ENCODE data around the gene ZYG11B. TPM values are rescaled to one million over a fixed set of nuclear protein-coding genes. Genes with fewer than 3 reads are reported as not detected.
"Not testable (repeated sequence)": the region's sequence is repeated elsewhere in the genome, so short reads cannot be mapped to it uniquely, and the experiment has no call there.

Gene ZYG11B
- total and polyA plus RNA-seq, 5 donors from 2014 or later: 13.6 to 21.1 (median 15.3) TPM

DNA sequence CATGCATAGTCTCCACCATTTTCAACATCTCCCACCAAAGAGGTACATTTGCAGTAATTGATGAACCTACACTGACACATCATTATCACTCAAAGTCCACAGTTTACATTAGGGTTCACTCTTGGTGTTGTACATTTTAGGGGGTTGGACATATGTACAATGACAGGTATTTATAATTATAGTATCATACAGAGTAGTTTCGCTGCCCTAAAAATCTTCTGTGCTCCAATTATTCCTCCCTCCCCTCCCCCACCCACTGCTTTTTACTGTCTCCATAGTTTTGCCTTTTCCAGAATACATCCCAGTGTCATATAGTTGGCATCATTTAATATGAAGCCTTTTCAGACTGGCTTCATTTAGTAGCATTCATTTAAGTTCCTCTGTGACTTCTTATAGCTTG lies 41.7 kb upstream of the ZYG11B start:
- Mint-ChIP-seq H3K27ac (peak overlapping the region in 1 of 3 donors; percentile 16), H3K9me3 (no peaks in the 10 kb centered on the region), H3K27me3 (no peaks in the 10 kb centered on the region), H3K4me3 (no peak overlapping the region), H3K4me1 (peaks cover 5 to 27% (median 14%) of the 10 kb centered on the region in 4 donors), H3K36me3 (peaks cover 22% of the 10 kb centered on the region)
- DNase-seq: no peak
- peaks cover 5% of the 10 kb centered on the region for H3K4me1 ChIP-seq (ENCODE audit: control insufficient read depth, insufficient read depth, low read length, poor library complexity, severe bottlenecking)
- H3K27me3 ChIP-seq (ENCODE audit: control insufficient read depth, insufficient read depth, low read length): no peaks in the 10 kb centered on the region
- no peaks in the 10 kb centered on the region for H3K9me3 ChIP-seq (ENCODE audit: control insufficient read depth in 2 of 2, low read length in 2 of 2)
- H3K4me3 ChIP-seq (ENCODE audit: low read depth, low read length): no peak overlapping the region
- no peaks in the 10 kb centered on the region for H3K36me3 ChIP-seq (ENCODE audit: control insufficient read depth, insufficient read depth, low read length)
- no peak for ATAC-seq (ENCODE audit: low read depth in 2 of 2)
- H3K27ac ChIP-seq (ENCODE audit: insufficient read depth, low read length, poor library complexity, severe bottlenecking): peak overlapping the region; percentile 41

DNA sequence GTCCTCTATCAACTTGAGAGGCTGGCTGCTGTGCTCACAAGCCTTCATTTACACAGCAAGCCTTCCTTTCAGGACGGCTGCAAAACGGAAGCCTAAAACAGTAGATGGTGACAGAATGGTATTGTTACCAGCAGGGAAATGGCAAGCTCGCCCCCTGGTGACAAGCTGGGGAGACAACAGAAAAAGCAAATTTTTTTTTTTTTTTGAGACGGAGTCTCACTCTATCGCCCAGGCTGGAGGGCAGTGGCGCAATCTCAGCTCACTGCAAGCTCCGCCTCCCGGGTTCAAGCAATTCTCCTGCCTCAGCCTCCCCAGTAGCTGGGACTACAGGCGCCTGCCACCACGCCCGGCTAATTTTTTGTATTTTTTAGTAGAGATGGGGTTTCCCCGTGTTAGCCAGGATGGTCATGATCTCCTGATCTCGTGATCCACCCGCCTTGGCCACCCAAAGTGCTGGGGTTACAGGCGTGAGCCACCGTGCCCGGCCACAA lies 39.9 kb upstream of the ZYG11B start:
- DNase-seq: peak; percentile 61 to 91 (median 80)
- H3K9me3 ChIP-seq (ENCODE audit: control insufficient read depth in 2 of 2, low read length in 2 of 2); H3K9me3 Mint-ChIP-seq; H3K27me3 Mint-ChIP-seq; H3K4me1 ChIP-seq (ENCODE audit: control insufficient read depth, insufficient read depth, low read length, poor library complexity, severe bottlenecking); H3K36me3 ChIP-seq (ENCODE audit: control insufficient read depth, insufficient read depth, low read length); H3K27me3 ChIP-seq (ENCODE audit: control insufficient read depth, insufficient read depth, low read length): not testable (repeated sequence)
- ATAC-seq (ENCODE audit: low read depth in 2 of 2): peak; percentile 93 to 97
- peak overlapping the region; percentile 10 for H3K4me3 ChIP-seq (ENCODE audit: low read depth, low read length)
- peak overlapping the region in 2 of 3 donors; percentile 69 to 75 for H3K27ac Mint-ChIP-seq
- H3K4me3 Mint-ChIP-seq: peak overlapping the region in 1 of 4 donors; percentile 79
- peaks cover 18% of the 10 kb centered on the region for H3K36me3 Mint-ChIP-seq
- H3K27ac ChIP-seq (ENCODE audit: insufficient read depth, low read length, poor library complexity, severe bottlenecking): peak overlapping the region; percentile 41
- H3K4me1 Mint-ChIP-seq: peaks cover 2 to 27% (median 14%) of the 10 kb centered on the region in 4 donors

DNA sequence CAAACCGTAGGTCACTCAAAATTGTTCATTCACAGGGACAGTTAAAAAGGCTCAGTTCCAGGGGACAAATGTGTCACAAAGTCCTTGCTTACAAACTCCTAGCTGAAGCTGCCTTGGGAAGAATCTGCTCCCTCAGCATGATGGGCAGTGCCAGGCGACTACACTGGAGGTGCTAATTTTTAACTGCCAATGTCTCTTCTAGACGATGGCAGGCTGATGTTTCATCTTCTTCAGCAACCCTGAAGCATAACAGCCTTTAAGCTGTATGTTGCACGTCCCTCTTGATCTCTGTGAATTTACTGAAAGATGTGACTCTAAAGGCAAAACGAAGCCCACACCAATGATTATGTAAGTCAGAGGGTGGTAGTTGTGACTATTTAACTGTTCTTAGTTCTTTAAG lies 39.4 kb upstream of the ZYG11B start:
- ATAC-seq (ENCODE audit: low read depth in 2 of 2): no peak
- no peak for DNase-seq
- Histone ChIP-seq H3K9me3 (ENCODE audit: control insufficient read depth in 2 of 2, low read length in 2 of 2) (no peaks in the 10 kb centered on the region), H3K4me1 (ENCODE audit: control insufficient read depth, insufficient read depth, low read length, poor library complexity, severe bottlenecking) (peaks cover 5% of the 10 kb centered on the region), H3K36me3 (ENCODE audit: control insufficient read depth, insufficient read depth, low read length) (peaks cover 3% of the 10 kb centered on the region), H3K27ac (ENCODE audit: insufficient read depth, low read length, poor library complexity, severe bottlenecking) (no peak overlapping the region), H3K4me3 (ENCODE audit: low read depth, low read length) (no peak overlapping the region), H3K27me3 (ENCODE audit: control insufficient read depth, insufficient read depth, low read length) (no peaks in the 10 kb centered on the region)
- Mint-ChIP-seq H3K27ac (peak overlapping the region in 1 of 3 donors; percentile 69), H3K27me3 (no peaks in the 10 kb centered on the region), H3K36me3 (peaks cover 20% of the 10 kb centered on the region), H3K4me1 (peaks cover 2 to 27% (median 14%) of the 10 kb centered on the region in 4 donors), H3K4me3 (peak overlapping the region in 1 of 4 donors; percentile 79), H3K9me3 (no peaks in the 10 kb centered on the region)

DNA sequence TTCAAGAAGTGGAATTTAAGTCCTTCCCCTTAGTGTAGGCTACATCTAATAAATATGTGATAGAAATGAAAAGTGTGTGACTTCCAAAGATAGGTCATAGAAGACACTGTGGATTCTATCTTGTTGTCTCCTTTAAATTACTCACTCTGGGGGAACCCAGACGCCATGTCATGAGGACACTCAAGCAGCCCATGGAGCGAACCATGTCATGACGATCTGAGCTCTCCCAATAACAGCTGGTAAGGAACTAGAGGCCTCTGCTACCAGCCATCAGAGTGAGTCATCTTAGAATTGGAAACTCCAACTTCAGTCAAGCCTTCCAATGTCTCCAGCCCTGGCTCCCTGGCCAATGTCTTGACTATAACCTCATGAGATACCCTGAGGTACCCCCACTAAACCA lies 34.4 kb upstream of the ZYG11B start:
- Mint-ChIP-seq H3K36me3 (peaks cover 18% of the 10 kb centered on the region), H3K27ac (no peak overlapping the region), H3K27me3 (no peaks in the 10 kb centered on the region), H3K4me1 (peaks cover 0 to 6% (median 4%) of the 10 kb centered on the region in 4 donors), H3K9me3 (no peaks in the 10 kb centered on the region), H3K4me3 (no peak overlapping the region)
- Histone ChIP-seq H3K27ac (ENCODE audit: insufficient read depth, low read length, poor library complexity, severe bottlenecking) (no peak overlapping the region), H3K4me3 (ENCODE audit: low read depth, low read length) (no peak overlapping the region), H3K4me1 (ENCODE audit: control insufficient read depth, insufficient read depth, low read length, poor library complexity, severe bottlenecking) (no peaks in the 10 kb centered on the region), H3K27me3 (ENCODE audit: control insufficient read depth, insufficient read depth, low read length) (no peaks in the 10 kb centered on the region), H3K36me3 (ENCODE audit: control insufficient read depth, insufficient read depth, low read length) (peaks cover 5% of the 10 kb centered on the region), H3K9me3 (ENCODE audit: control insufficient read depth in 2 of 2, low read length in 2 of 2) (no peaks in the 10 kb centered on the region)
- ATAC-seq (ENCODE audit: low read depth in 2 of 2): no peak
- DNase-seq: no peak

DNA sequence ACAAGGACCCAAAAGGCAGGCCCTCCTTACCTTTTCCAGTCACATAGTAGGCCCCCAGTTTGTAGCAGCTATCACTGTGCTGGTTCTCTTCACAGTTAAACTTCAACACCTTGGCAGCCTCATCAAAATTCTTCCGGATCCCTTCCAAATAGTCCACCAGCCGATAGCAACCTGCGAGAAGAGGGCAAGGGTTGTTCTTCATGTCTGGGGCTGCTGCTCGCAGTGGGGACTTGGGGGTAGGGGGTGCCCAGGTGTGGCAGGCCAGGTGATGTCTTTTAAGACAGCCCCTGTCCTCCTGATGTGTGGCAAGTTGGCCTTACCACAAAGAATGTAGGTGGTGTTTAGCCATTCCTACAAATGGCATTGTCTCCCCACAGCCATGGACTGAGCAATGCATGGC lies 33.6 kb upstream of the ZYG11B start:
- no peak overlapping the region for H3K27ac ChIP-seq (ENCODE audit: insufficient read depth, low read length, poor library complexity, severe bottlenecking)
- Mint-ChIP-seq H3K4me1 (peaks cover 6 to 13% (median 9%) of the 10 kb centered on the region in 4 donors), H3K27ac (peak overlapping the region in 2 of 3 donors; percentile 33 to 57), H3K4me3 (no peak overlapping the region), H3K27me3 (no peaks in the 10 kb centered on the region), H3K36me3 (peaks cover 13% of the 10 kb centered on the region), H3K9me3 (no peaks in the 10 kb centered on the region)
- H3K9me3 ChIP-seq (ENCODE audit: control insufficient read depth in 2 of 2, low read length in 2 of 2): no peaks in the 10 kb centered on the region
- no peaks in the 10 kb centered on the region for H3K4me1 ChIP-seq (ENCODE audit: control insufficient read depth, insufficient read depth, low read length, poor library complexity, severe bottlenecking)
- ATAC-seq (ENCODE audit: low read depth in 2 of 2) (no peak), DNase-seq (no peak)
- peaks cover 5% of the 10 kb centered on the region for H3K36me3 ChIP-seq (ENCODE audit: control insufficient read depth, insufficient read depth, low read length)
- H3K27me3 ChIP-seq (ENCODE audit: control insufficient read depth, insufficient read depth, low read length): no peaks in the 10 kb centered on the region
- H3K4me3 ChIP-seq (ENCODE audit: low read depth, low read length): no peak overlapping the region

DNA sequence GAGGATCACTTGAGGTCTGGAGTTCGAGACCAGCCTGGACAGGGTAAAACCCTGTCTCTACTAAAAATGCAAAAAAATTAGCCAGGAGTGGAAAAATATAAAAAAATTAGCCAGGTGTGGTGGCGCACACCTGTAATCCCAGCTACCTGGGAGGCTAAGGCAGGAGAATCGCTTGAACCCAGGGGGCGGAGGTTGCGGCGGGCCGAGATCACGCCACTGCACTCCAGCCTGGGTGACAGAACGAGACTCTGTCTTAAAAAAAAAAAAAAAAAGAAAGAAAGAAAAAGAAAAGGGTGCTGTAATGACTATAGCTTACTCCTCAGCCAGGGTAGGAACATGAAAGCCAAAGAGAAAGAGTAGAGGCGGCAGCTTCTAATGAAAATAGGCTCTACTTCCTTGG lies 32.9 kb upstream of the ZYG11B start:
- not testable (repeated sequence) for H3K36me3 ChIP-seq (ENCODE audit: control insufficient read depth, insufficient read depth, low read length); DNase-seq; H3K4me3 Mint-ChIP-seq; H3K4me1 ChIP-seq (ENCODE audit: control insufficient read depth, insufficient read depth, low read length, poor library complexity, severe bottlenecking); H3K27me3 Mint-ChIP-seq; H3K9me3 ChIP-seq (ENCODE audit: control insufficient read depth in 2 of 2, low read length in 2 of 2); H3K9me3 Mint-ChIP-seq; H3K27me3 ChIP-seq (ENCODE audit: control insufficient read depth, insufficient read depth, low read length); H3K4me3 ChIP-seq (ENCODE audit: low read depth, low read length); H3K27ac Mint-ChIP-seq; H3K27ac ChIP-seq (ENCODE audit: insufficient read depth, low read length, poor library complexity, severe bottlenecking); ATAC-seq (ENCODE audit: low read depth in 2 of 2)
- Mint-ChIP-seq H3K4me1 (peaks cover 7 to 19% (median 10%) of the 10 kb centered on the region in 4 donors), H3K36me3 (peaks cover 13% of the 10 kb centered on the region)

DNA sequence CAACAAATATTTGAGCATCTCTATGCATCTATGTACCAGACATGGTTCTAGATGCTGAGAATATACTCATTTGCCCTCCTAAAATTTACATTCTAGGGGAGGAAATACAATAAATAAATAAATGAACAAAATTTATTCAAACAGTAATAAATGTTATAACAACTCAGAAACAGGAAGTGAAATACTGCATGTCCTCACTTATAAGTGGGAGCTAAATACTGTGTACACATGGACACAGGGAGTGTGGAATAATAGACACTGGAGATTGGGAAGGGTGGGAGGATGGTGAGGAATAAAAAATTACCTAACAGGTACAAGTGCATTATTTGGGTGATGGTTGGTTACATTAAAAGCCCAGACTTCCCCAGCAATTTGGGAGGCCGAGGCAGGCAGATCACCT lies 32.4 kb upstream of the ZYG11B start:
- Histone ChIP-seq H3K36me3 (ENCODE audit: control insufficient read depth, insufficient read depth, low read length) (peaks cover 5% of the 10 kb centered on the region), H3K27ac (ENCODE audit: insufficient read depth, low read length, poor library complexity, severe bottlenecking) (no peak overlapping the region), H3K4me1 (ENCODE audit: control insufficient read depth, insufficient read depth, low read length, poor library complexity, severe bottlenecking) (peaks cover 9% of the 10 kb centered on the region), H3K4me3 (ENCODE audit: low read depth, low read length) (no peak overlapping the region), H3K9me3 (ENCODE audit: control insufficient read depth in 2 of 2, low read length in 2 of 2) (no peaks in the 10 kb centered on the region), H3K27me3 (ENCODE audit: control insufficient read depth, insufficient read depth, low read length) (no peaks in the 10 kb centered on the region)
- H3K27me3 Mint-ChIP-seq: no peaks in the 10 kb centered on the region
- no peak overlapping the region for H3K4me3 Mint-ChIP-seq
- ATAC-seq (ENCODE audit: low read depth in 2 of 2) (no peak), DNase-seq (no peak)
- no peak overlapping the region for H3K27ac Mint-ChIP-seq
- peaks cover 13% of the 10 kb centered on the region for H3K36me3 Mint-ChIP-seq
- H3K9me3 Mint-ChIP-seq: no peaks in the 10 kb centered on the region
- H3K4me1 Mint-ChIP-seq: peaks cover 8 to 24% (median 15%) of the 10 kb centered on the region in 4 donors

DNA sequence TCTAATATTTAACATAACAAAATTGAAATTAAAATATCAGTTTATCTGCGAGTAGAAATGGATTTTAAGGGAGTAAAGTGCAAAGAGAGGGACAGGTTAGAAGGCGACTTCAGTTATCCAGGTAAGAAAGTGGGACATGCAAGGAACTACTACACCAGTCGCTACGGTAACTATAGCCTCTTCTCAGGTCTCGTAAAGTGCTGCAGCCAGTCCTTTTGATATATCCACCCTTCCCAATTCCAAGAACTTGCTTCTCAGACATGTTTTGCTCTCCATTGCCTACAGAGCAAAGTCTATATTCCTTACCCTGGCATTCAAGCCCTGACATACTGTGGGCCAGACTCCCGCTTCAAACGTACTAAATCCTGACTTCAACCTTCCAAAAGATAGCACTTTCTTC lies 30.6 kb upstream of the ZYG11B start:
- DNase-seq (no peak), ATAC-seq (ENCODE audit: low read depth in 2 of 2) (no peak)
- H3K4me3 ChIP-seq (ENCODE audit: low read depth, low read length): no peak overlapping the region
- H3K27ac ChIP-seq (ENCODE audit: insufficient read depth, low read length, poor library complexity, severe bottlenecking): no peak overlapping the region
- Mint-ChIP-seq H3K27ac (peak overlapping the region; percentile 21 to 88 (median 70)), H3K27me3 (no peaks in the 10 kb centered on the region), H3K36me3 (peaks cover 13% of the 10 kb centered on the region), H3K4me3 (peak overlapping the region in 3 of 4 donors; percentile 40 to 69 (median 42)), H3K9me3 (no peaks in the 10 kb centered on the region), H3K4me1 (peaks cover 8 to 25% (median 16%) of the 10 kb centered on the region in 4 donors)
- H3K36me3 ChIP-seq (ENCODE audit: control insufficient read depth, insufficient read depth, low read length): peaks cover 5% of the 10 kb centered on the region
- H3K4me1 ChIP-seq (ENCODE audit: control insufficient read depth, insufficient read depth, low read length, poor library complexity, severe bottlenecking): peaks cover 10% of the 10 kb centered on the region
- no peaks in the 10 kb centered on the region for H3K9me3 ChIP-seq (ENCODE audit: control insufficient read depth in 2 of 2, low read length in 2 of 2)
- no peaks in the 10 kb centered on the region for H3K27me3 ChIP-seq (ENCODE audit: control insufficient read depth, insufficient read depth, low read length)
